H9 (cell line): ENCODE data around the gene DGKG. TPM values are rescaled to one million over a fixed set of nuclear protein-coding genes. Genes with fewer than 3 reads are reported as not detected.

Experiments used
- DNase-seq: peaks from one replicate; pipeline ENCODE4 v3.0.0-alpha.2; 2017
- H2AFZ ChIP-seq: one replicate; pipeline ENCODE4 v1.6.1; 2013; ENCODE audit warnings: mild to moderate bottlenecking, low read length, control low read depth, moderate library complexity
- H2AK5ac ChIP-seq: 2 replicates; pipeline ENCODE4 v1.6.1; 2013; ENCODE audit warnings: low read length, control low read depth, mixed read lengths; ENCODE audit not compliant: insufficient read length
- H2BK120ac ChIP-seq: one replicate; pipeline ENCODE4 v1.6.1; 2013; ENCODE audit warnings: low read depth, mild to moderate bottlenecking, low read length, control low read depth, inconsistent platforms; ENCODE audit not compliant: poor library complexity, severe bottlenecking
- H2BK12ac ChIP-seq: 2 replicates; pipeline ENCODE4 v1.6.1; 2013; ENCODE audit warnings: low read length, control low read depth, mixed read lengths, low read depth; ENCODE audit not compliant: insufficient read length
- H2BK15ac ChIP-seq: 2 replicates; pipeline ENCODE4 v1.6.1; 2013; ENCODE audit warnings: low read depth, low read length, control low read depth
- H2BK20ac ChIP-seq: one replicate; pipeline ENCODE4 v1.6.1; 2013; ENCODE audit warnings: low read depth, mild to moderate bottlenecking, low read length, control low read depth, inconsistent platforms; ENCODE audit not compliant: poor library complexity, severe bottlenecking
- H2BK5ac ChIP-seq: 2 replicates; pipeline ENCODE4 v1.6.1; 2013; ENCODE audit warnings: low read length, control low read depth, mixed read lengths; ENCODE audit not compliant: insufficient read length
- H3K14ac ChIP-seq: 2 replicates; pipeline ENCODE4 v1.6.1; 2013; ENCODE audit warnings: low read length, control low read depth; ENCODE audit not compliant: insufficient read depth
- H3K18ac ChIP-seq: 2 replicates; pipeline ENCODE4 v1.6.1; 2013; ENCODE audit warnings: low read depth, mild to moderate bottlenecking, mixed read lengths, low read length, control low read depth; ENCODE audit not compliant: insufficient read length
- H3K23ac ChIP-seq: 2 replicates; pipeline ENCODE4 v1.6.1; 2013; ENCODE audit warnings: low read length, control low read depth, mixed read lengths, low read depth; ENCODE audit not compliant: insufficient read length
- H3K23me2 ChIP-seq: 2 replicates; pipeline ENCODE4 v1.6.1; 2013; ENCODE audit warnings: low read depth, mild to moderate bottlenecking, mixed read lengths, low read length, control low read depth; ENCODE audit not compliant: insufficient read length, poor library complexity, severe bottlenecking
- H3K27ac ChIP-seq: 2 replicates; pipeline ENCODE4 v1.5.1; 2013; ENCODE audit warnings: low read length, control low read depth, mixed read lengths, low read depth; ENCODE audit not compliant: insufficient read length
- H3K27me3 ChIP-seq: 2 replicates; pipeline ENCODE4 v1.6.1; 2013; ENCODE audit warnings: low read length, control low read depth, inconsistent platforms; ENCODE audit not compliant: insufficient read depth
- H3K4ac ChIP-seq: 2 replicates; pipeline ENCODE4 v1.6.1; 2013; ENCODE audit warnings: low read depth, mild to moderate bottlenecking, control low read depth, inconsistent platforms, low read length, moderate library complexity
- H3K4me1 ChIP-seq: 2 replicates; pipeline ENCODE4 v1.6.1; 2013; ENCODE audit warnings: low read length, control low read depth, inconsistent platforms; ENCODE audit not compliant: insufficient read depth
- H3K4me2 ChIP-seq: 2 replicates; pipeline ENCODE4 v1.6.1; 2013; ENCODE audit warnings: low read length, control low read depth, mixed read lengths; ENCODE audit not compliant: insufficient read length, insufficient read depth
- H3K56ac ChIP-seq: 2 replicates; pipeline ENCODE4 v1.6.1; 2013; ENCODE audit warnings: low read depth, mild to moderate bottlenecking, mixed read lengths, low read length, control low read depth; ENCODE audit not compliant: insufficient read length
- H3K79me1 ChIP-seq: 2 replicates; pipeline ENCODE4 v1.6.1; 2013; ENCODE audit warnings: low read depth, mild to moderate bottlenecking, moderate library complexity, low read length, control low read depth, inconsistent platforms; ENCODE audit not compliant: insufficient read depth, poor library complexity, severe bottlenecking
- H3K79me2 ChIP-seq: 2 replicates; pipeline ENCODE4 v1.6.1; 2013; ENCODE audit warnings: low read length, control low read depth, inconsistent platforms; ENCODE audit not compliant: insufficient read depth
- H3K9ac ChIP-seq: 2 replicates; pipeline ENCODE4 v1.6.1; 2013; ENCODE audit warnings: low read length, control low read depth, mixed read lengths; ENCODE audit not compliant: insufficient read length; ENCODE audit errors: extremely low read depth
- H3K9me3 ChIP-seq: one replicate; pipeline ENCODE4 v1.6.1; 2013; ENCODE audit warnings: low read depth, low read length, inconsistent platforms; ENCODE audit not compliant: control insufficient read depth
- H3T11ph ChIP-seq: one replicate; pipeline ENCODE4 v1.6.1; 2013; ENCODE audit warnings: mild to moderate bottlenecking, low read length, control low read depth, inconsistent platforms
- H4K20me1 ChIP-seq: one replicate; pipeline ENCODE4 v1.6.1; 2013; ENCODE audit not compliant: control insufficient read depth, insufficient read length, insufficient read depth
- H4K5ac ChIP-seq: 2 replicates; pipeline ENCODE4 v1.6.1; 2013; ENCODE audit warnings: low read depth, mild to moderate bottlenecking, mixed read lengths, low read length, control low read depth; ENCODE audit not compliant: insufficient read length
- H4K8ac ChIP-seq: replicated peaks from 2 replicates; pipeline ENCODE4 v1.6.1; 2013; ENCODE audit warnings: low read length, control low read depth, mixed read lengths, low read depth; ENCODE audit not compliant: insufficient read length
- H4K91ac ChIP-seq: 2 replicates; pipeline ENCODE4 v1.6.1; 2013; ENCODE audit warnings: low read depth, mild to moderate bottlenecking, moderate library complexity, mixed read lengths, low read length, control low read depth; ENCODE audit not compliant: insufficient read length
- H3K27ac Mint-ChIP-seq, 3 experiments: 2 replicates in 2 of 3; 3 replicates in 1 of 3; pipeline ENCODE4 v1.8.0; 2020 to 2021; ENCODE audit warnings: mixed read lengths in 3 of 3, mild to moderate bottlenecking in 1 of 3, moderate library complexity in 1 of 3
- H3K27me3 Mint-ChIP-seq: 2 replicates; pipeline ENCODE4 v1.8.0; 2021; ENCODE audit warnings: low read depth, mild to moderate bottlenecking, moderate library complexity, mixed read lengths
- H3K36me3 Mint-ChIP-seq, 3 experiments: 2 replicates in 2 of 3; 3 replicates in 1 of 3; pipeline ENCODE4 v1.8.0; 2020 to 2021; ENCODE audit warnings: low read depth in 3 of 3, mixed read lengths in 3 of 3; ENCODE audit not compliant: insufficient read depth in 1 of 3
- H3K4me1 Mint-ChIP-seq, 2 experiments: 2 replicates each; pipeline ENCODE4 v1.8.0; 2020; ENCODE audit warnings: mixed read lengths in 2 of 2
- H3K4me3 Mint-ChIP-seq, 2 experiments: 2 replicates in 1 of 2; 3 replicates in 1 of 2; pipeline ENCODE4 v1.8.0; 2020 to 2021; ENCODE audit warnings: mild to moderate bottlenecking in 2 of 2, mixed read lengths in 2 of 2, moderate library complexity in 1 of 2
- H3K9me3 Mint-ChIP-seq, 2 experiments: 2 replicates in 1 of 2; 3 replicates in 1 of 2; pipeline ENCODE4 v1.8.0; 2020; ENCODE audit warnings: mild to moderate bottlenecking in 2 of 2, mixed read lengths in 2 of 2, moderate library complexity in 1 of 2
- CTCF ChIP-seq: fragments of 200-600 bp; sonication (generic); conservative IDR thresholded peaks from 3 replicates; pipeline ENCODE4 v1.8.0; 2021; ENCODE audit warnings: antibody characterized with exemption, mild to moderate bottlenecking
- WGBS: extraction: QIAGEN DNeasy Blood & Tissue Kit; methylation state at CpG from one replicate; pipeline ENCODE4 v1.1.7; 2013; ENCODE audit warnings: missing lambda C conversion rate, low lambda C conversion rate, mixed read lengths; ENCODE audit not compliant: insufficient read length; ENCODE audit errors: extremely low coverage; 5-methylcytosine and 5-hydroxymethylcytosine counted together
- total RNA-seq: library from RNA; stranded (reverse); gene quantifications from 2 replicates; pipeline ENCODE4 v1.2.1, GENCODE V29; 2021

Gene DGKG
- total RNA-seq, 1 experiment from 2014 or later = not detected

GRCh38 chr3:186406669-186407635, 44.9 kb upstream of the DGKG start:
- H3K9me3 ChIP-seq = no peaks in the 10 kb centered on the region
- Mint-ChIP-seq H3K27ac (no peak overlapping the region), H3K9me3 (no peaks in the 10 kb centered on the region), H3K27me3 (peaks cover 18% of the 10 kb centered on the region), H3K4me3 (no peak overlapping the region), H3K4me1 (peaks cover 8 to 10% of the 10 kb centered on the region in 2 experiments), H3K36me3 (no peaks in the 10 kb centered on the region)
- no peak overlapping the region for H3K9ac ChIP-seq
- no peak overlapping the region for H4K8ac ChIP-seq
- no peaks in the 10 kb centered on the region for H3K79me2 ChIP-seq
- no peak overlapping the region for H2BK15ac ChIP-seq
- no peak overlapping the region for H3K23ac ChIP-seq
- H2AK5ac ChIP-seq = no peak overlapping the region
- H4K20me1 ChIP-seq = no peaks in the 10 kb centered on the region
- H3T11ph ChIP-seq = no peak overlapping the region
- no peak overlapping the region for H2AFZ ChIP-seq
- no peak overlapping the region for H3K14ac ChIP-seq
- H2BK12ac ChIP-seq = no peak overlapping the region
- H2BK20ac ChIP-seq = no peak overlapping the region
- H2BK120ac ChIP-seq = no peak overlapping the region
- no peaks in the 10 kb centered on the region for H3K23me2 ChIP-seq
- H3K56ac ChIP-seq = no peak overlapping the region
- H4K91ac ChIP-seq = no peak overlapping the region
- H3K18ac ChIP-seq = no peak overlapping the region
- H3K4ac ChIP-seq = no peak overlapping the region
- no peaks in the 10 kb centered on the region; the same call in 1 of the 2 replicates for H3K27me3 ChIP-seq
- H3K27ac ChIP-seq = no peak overlapping the region
- DNase-seq = no peak
- no peak for TF ChIP-seq CTCF
- peaks cover 4% of the 10 kb centered on the region; the same call in 1 of the 2 replicates for H3K4me1 ChIP-seq
- H3K4me2 ChIP-seq = no peak overlapping the region
- no peak overlapping the region for H2BK5ac ChIP-seq
- H3K79me1 ChIP-seq = no peaks in the 10 kb centered on the region
- H4K5ac ChIP-seq = no peak overlapping the region
- WGBS = no CpG with 5 or more reads among the region's 14 CpGs
